ENCODE data around the gene SGSM2. TPM values are rescaled to one million over a fixed set of nuclear protein-coding genes. Genes with fewer than 3 reads are reported as not detected.

Gene SGSM2
- total RNA-seq, 1 experiment from 2014 or later, result 23.0 TPM

GRCh38 chr17:2366747-2367494, 29.6 kb downstream of the SGSM2 start:
- no peak for DNase-seq (ENCODE audit: low read depth)

- DNase-seq (ENCODE audit: low read depth), result no peak
Observed at GRCh38 chr17:2368359-2368758, 31.1 kb downstream of the SGSM2 start.

DNA sequence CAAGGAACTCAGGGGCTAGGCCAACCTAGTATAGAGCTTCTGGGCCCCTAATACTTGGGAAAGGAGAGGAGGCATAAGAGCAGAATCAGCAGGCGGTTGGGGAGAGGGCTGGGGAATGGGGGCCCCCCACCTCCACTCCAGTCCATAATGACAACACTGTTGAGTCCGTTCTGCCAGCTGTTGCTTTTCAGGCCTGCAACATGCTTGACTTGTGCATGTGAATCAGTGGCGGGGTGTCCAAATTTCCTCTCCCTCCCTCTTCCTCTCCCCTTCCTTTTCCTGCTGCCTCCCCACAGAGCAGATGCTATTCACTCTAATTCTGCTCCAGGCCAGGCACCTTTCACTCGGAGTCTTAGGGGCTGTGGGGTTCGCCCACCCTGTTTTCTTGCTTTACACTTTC, 31.7 kb downstream of the SGSM2 start:
- DNase-seq (ENCODE audit: low read depth), result no peak

GRCh38 chr17:2369551-2370210, 32.4 kb downstream of the SGSM2 start:
- no peak for DNase-seq (ENCODE audit: low read depth)

- no peak for DNase-seq (ENCODE audit: low read depth)
Observed at GRCh38 chr17:2370211-2370589, 32.9 kb downstream of the SGSM2 start.

DNA sequence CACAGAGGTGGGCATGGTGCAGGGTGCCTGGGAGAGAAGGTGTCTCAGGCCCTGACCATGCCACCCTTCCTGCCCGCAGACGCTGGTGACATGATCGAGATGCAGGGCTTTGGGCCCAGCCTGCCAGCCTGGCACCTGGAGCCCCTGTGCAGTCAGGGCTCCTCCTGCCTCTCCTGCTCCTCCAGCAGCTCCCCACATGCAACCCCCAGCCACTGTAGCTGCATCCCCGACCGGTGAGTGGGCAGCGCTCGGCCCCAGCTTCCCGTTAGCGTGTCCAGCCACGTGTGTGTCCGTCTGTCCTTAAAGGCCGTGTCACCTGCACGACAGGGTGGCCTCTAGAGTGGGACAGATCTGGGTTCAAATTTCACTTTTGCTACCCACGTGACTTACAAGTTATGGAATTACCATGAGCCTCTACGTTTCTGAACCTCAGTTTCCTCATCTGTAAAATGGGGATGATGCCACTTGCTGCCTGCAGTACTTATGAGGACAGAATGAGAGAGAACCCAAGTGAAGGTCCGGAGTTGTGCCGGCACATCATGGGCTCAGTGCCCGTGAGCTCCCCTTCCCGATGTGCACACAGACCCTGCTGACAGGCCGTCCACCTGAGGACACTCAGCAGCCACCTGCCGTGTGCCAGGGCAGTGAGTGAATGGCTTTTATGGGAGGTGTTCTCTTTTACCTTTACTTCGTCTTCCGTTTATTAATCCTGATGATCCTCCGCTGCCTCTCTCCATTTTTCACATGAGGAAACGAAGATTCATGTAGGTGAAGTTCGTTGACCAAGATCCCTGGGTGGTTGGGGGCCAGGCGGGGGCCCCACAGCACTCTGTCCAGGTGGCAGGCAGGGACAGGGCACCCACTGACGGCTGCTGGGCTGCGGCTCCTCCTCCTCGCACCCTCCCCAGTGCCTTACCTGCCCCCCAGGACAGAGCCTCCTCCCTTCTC, 34.2 kb downstream of the SGSM2 start:
- no peak for DNase-seq (ENCODE audit: low read depth)

- DNase-seq (ENCODE audit: low read depth), result no peak
Observed at GRCh38 chr17:2372180-2372579, 34.9 kb downstream of the SGSM2 start.

GRCh38 chr17:2372681-2373080, 35.4 kb downstream of the SGSM2 start:
- no peak for DNase-seq (ENCODE audit: low read depth)

DNA sequence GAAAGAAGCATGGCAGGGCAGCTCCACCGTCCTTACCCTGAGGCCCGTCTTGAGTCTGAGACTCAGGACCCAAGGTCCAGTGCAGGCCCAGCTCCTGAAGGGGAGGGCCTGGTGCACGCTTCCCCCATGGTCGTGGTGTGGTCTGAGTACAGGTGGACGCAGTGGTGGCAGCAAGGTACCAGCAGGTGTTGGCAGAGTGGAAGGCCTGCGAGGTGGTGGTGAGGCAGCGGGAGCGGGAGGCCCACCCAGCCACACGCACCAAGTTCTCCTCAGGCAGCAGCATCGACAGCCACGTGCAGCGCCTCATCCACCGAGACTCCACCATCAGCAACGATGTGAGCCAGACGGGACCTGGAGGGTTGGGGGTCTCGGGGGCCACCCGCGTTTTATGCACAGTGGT, 35.9 kb downstream of the SGSM2 start:
- DNase-seq (ENCODE audit: low read depth), result no peak

- DNase-seq (ENCODE audit: low read depth), result no peak
Observed at GRCh38 chr17:2374549-2375285, 37.4 kb downstream of the SGSM2 start.

DNA sequence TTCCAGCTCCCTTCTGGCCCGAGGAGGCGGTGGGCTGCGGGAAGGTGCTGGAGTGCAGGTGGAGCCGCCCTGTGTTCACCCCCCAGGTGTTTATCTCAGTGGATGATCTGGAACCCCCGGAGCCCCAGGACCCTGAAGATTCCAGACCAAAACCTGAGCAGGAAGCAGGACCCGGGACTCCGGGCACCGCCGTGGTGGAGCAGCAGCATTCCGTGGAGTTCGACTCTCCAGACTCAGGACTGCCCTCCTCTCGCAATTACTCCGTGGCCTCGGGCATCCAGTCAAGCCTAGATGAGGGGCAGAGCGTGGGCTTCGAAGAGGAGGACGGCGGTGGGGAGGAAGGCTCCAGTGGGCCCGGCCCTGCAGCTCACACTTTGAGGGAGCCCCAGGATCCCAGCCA, 38.1 kb downstream of the SGSM2 start:
- DNase-seq (ENCODE audit: low read depth), result no peak

DNA sequence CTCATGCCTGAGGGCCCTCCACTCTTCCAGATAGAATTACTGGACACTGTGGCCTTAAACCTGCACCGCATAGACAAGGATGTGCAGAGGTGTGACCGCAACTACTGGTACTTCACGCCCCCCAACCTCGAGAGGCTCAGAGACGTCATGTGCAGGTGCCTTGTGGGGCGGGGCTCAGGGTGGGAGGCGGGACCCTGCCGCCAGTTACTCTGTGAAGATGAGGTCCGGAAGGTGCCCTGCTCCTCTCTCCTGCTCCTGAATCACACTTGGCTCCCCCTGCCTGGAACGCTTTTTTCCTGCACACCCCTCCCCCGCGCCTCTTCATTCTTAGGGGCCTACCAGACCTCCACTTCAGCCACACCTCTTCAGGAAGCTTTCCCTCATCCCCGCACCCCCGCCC, 38.8 kb downstream of the SGSM2 start:
- DNase-seq (ENCODE audit: low read depth), result no peak

GRCh38 chr17:2377659-2378058, 40.4 kb downstream of the SGSM2 start:
- no peak for DNase-seq (ENCODE audit: low read depth)

DNA sequence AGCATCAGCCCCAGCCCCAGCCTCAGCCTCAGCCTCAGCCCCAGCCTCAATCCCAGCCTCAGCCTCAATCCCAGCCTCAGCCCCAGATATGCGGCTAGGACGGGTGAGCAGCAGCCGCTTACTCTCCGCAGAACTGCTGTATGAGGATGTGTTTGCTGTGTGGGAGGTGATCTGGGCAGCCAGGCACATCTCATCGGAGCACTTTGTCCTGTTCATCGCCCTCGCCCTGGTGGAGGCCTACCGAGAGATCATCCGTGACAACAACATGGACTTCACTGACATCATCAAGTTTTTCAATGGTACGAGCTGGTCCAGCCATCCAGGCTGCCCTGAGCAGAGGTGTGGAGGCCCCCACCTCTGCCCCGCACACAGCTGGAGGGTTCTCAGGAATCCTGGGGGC, 41.6 kb downstream of the SGSM2 start:
- DNase-seq (ENCODE audit: low read depth), result no peak

DNA sequence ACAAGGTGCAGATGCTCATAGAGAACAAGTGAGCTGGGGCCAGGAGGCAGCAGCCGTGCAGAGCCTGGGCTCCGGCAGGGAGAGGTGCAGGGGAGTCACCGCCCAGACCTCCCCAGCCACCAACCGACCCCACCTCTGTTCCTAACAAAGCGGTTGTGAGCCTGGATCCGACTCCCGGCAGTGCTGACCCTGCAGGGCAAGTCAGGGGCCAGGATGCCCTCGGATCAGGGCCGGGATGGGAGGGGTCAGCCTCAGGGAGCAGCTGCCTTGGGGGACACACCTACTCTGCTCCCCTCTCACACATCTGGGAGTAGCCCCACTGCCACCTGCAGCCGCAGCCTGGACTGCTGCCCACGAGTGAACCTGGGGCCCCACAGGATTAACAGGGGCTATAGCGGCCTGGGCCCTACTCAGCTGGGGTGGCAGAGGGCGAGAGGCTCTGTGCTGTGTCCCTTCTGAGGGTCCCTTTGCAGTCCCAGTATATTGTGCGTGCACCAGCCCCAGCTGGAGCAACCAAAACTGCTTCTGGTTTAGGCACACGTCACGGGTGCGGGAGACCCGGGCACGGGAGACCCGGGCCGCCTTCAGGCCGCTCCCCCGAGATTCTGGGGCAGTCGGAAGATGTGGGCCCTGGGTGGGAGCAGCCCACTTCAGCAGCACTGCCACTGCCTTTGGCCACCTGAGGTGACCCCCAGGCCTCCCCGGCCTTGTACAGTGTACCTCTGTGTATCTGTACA, 42.4 kb downstream of the SGSM2 start:
- DNase-seq (ENCODE audit: low read depth), result no peak

DNA sequence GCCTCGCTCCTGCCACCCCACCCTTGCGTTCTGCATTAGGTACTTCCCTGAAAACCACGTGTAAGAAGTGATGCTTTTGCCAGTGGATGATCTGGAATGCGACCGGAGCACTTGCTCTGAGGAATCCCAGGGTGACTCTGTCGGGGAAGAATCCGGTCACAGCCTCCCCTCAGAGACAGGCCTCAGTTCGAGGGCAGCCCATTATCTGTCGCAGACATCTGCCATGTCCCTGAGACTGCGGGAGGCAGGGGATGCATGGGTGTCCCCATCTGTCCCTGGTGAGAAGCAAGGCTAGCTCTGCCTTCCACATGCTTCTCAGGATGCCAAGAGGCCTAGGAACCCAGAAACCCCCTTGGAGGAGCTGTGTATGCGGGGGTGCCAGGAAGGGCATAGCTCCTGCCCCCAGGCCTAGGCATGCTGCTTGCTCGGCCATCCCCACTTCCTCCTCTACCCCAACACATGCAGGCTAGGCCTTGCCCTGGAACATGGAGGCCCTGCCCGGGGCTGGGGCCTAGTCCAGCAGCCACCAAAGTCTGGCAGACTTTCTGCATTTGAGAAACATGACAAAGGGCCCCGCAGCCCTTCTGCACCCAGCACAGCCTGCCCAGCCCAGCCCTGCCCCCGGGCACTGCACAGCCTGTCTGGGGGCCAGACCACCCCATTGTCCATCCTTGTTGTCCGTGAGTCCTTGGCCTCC, 43.1 kb downstream of the SGSM2 start:
- DNase-seq (ENCODE audit: low read depth), result no peak

DNA sequence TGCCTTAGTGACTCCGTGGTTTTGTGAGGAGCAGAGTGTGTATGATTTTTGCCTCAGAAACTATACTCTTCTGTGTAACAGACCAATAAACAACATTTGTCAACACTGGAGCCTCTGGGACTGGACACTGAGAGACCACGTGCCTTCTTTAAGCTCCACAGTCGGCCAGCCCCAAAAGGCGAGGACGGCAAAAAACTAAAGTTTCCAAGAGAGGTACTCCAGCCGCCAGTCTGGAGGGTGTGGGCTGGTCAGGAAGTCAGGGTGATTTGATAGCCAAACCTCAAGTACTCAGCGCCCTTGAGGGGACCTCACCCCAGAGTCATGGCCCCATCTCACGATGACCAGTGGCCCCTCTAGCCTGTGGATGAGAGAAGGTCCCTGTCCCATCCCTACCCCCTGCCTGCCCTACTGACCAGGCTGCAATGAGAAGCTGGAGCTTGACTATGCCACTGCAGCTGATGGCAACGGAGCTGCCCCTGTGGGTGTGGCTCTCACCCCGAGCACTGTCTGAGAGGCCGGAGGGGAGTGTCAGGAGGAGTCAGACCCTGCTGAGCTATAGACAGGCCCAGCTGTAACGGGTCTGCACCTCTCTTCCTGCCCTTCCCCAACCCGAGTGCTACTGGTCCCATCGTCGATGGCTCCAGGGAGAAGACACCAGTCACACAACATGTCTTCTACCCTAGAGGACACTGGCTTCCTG, 43.8 kb downstream of the SGSM2 start:
- DNase-seq (ENCODE audit: low read depth), result no peak

DNA sequence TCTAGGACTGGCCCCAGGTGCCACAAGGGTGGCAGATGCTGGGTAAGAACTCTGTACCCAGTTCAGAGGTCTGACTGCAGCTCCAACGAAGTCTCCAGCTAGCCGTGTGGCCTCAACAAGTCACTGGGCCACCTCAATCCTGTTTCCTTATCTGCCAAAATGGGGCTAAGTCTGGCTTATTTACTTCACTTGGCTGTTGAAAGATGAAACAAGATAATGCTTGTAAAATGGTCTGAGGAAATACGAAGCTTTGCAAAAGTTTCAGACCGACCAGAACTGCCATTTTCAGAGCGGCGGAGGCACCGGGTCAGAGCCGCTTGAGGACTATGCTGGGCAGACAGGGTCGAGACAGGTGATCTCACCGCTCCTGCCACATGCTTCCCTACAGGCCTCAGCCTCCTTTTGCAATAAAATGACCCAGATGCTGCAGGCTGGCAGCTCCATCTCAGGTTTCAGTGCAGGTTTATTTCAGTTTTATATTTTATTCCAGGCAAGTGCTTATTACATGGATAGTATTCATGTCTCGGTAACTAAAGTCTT, 46.4 kb downstream of the SGSM2 start:
- no peak for DNase-seq (ENCODE audit: low read depth)

DNA sequence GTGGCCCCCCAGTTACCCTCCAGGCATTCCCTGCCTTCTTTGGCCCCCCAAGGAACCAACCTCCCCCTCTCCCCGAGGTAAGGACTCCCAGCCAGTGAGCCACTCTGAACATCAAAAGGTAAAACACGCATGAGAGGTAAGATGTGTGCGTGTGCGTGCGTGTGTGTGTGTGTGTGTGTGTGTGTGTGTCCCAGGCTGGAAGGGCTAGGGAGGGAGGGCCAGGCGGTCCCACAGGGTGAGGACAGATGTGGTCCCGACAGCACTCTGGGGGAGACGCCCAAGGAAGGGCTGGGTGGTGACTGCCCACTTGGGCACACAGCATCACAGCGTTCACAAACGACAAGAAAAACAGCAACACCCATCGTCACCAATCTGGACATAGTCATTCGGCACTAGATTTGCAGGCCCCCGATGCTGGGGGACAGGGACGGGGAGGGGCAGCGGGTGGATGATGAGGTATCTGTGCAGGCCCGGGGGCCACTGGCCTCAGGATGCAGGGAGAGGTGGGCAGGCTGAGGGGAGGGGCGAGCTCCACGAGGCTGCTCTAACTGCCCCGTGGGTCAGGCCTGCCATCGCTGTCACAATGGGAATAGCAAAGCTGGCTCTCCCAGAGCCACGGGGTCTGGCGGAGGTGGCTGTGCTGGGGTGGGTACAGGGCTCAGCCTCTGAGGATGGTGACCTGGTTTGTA, 47.3 kb downstream of the SGSM2 start:
- DNase-seq (ENCODE audit: low read depth), result no peak

Measured in M059J (cell line).